WI38 (cell line): Measurements from ENCODE around the gene CBX4.

Source experiments
- H3K4me3 ChIP-seq: 2 replicates; pipeline ENCODE4 v1.5.1; 2011; ENCODE audit warnings: low read depth, mild to moderate bottlenecking, control low read depth, low read length
- CTCF ChIP-seq: IDR thresholded peaks from 2 replicates; pipeline ENCODE4 v1.5.1; 2012; ENCODE audit warnings: low read depth, mild to moderate bottlenecking, control low read depth, low read length

CBX4 gene

GRCh38 chr17:79843816-79844800 is 4.9 kb upstream of the CBX4 start:
- H3K4me3 ChIP-seq: peak overlapping the region; percentile 57
- TF ChIP-seq CTCF: no peak

- peak overlapping the region; percentile 57 for H3K4me3 ChIP-seq
- TF ChIP-seq CTCF: no peak
Measured at GRCh38 chr17:79843474-79843815, 4.2 kb upstream of the CBX4 start.

GRCh38 chr17:79842656-79843473 is 3.6 kb upstream of the CBX4 start:
- no peak for TF ChIP-seq CTCF
- H3K4me3 ChIP-seq: no peak overlapping the region

- no peak overlapping the region for H3K4me3 ChIP-seq
Measured at GRCh38 chr17:79842136-79842655, 3.0 kb upstream of the CBX4 start.

GRCh38 chr17:79841369-79842135 is 2.3 kb upstream of the CBX4 start:
- no peak overlapping the region for H3K4me3 ChIP-seq
- TF ChIP-seq CTCF: no peak

More at GRCh38 chr17:79842136-79842655, 3.0 kb upstream of the CBX4 start:
- no peak for TF ChIP-seq CTCF

- H3K4me3 ChIP-seq: no peak overlapping the region
- no peak for TF ChIP-seq CTCF
Measured at GRCh38 chr17:79840989-79841286, 1.7 kb upstream of the CBX4 start.
